Mesothelial cell of epicardium (in vitro differentiated cells): ENCODE data around the gene DIAPH3. TPM values are rescaled to one million over a fixed set of nuclear protein-coding genes. Genes with fewer than 3 reads are reported as not detected.

Source experiments
- DNase-seq, 2 experiments: peaks; one replicate each; pipeline ENCODE4 v3.0.0; 2021; ENCODE audit warnings: low spot score in 2 of 2; ENCODE audit not compliant: unreplicated experiment in 2 of 2
- H3K27ac Mint-ChIP-seq: 2 replicates; pipeline ENCODE4 v1.8.0; 2021; ENCODE audit warnings: mixed read lengths
- H3K27me3 Mint-ChIP-seq: 2 replicates; pipeline ENCODE4 v1.8.0; 2021; ENCODE audit warnings: low read depth, mixed read lengths
- H3K36me3 Mint-ChIP-seq: 2 replicates; pipeline ENCODE4 v1.8.0; 2021; ENCODE audit warnings: mixed read lengths
- H3K4me1 Mint-ChIP-seq: 2 replicates; pipeline ENCODE4 v1.8.0; 2021; ENCODE audit warnings: mixed read lengths
- H3K4me3 Mint-ChIP-seq: 2 replicates; pipeline ENCODE4 v1.8.0; 2021; ENCODE audit warnings: mild to moderate bottlenecking, moderate library complexity, mixed read lengths
- H3K9me3 Mint-ChIP-seq: 2 replicates; pipeline ENCODE4 v1.8.0; 2021; ENCODE audit warnings: mixed read lengths
- total RNA-seq: library from RNA; stranded (reverse); gene quantifications from 3 replicates; pipeline ENCODE4 v1.2.1, GENCODE V29; 2021
- TF ChIP-seq, protein P1 (sequence below): fragments of 200-600 bp; sonication (generic); IDR thresholded peaks from one replicate; pipeline ENCODE4 v1.5.0; 2021; ENCODE audit warnings: antibody characterized with exemption; ENCODE audit not compliant: unreplicated experiment

DIAPH3 gene
- total RNA-seq, 1 donor from 2014 or later = 16.8 TPM

GRCh38 chr13:59837101-59837500, 326.6 kb downstream of the DIAPH3 start:
- Mint-ChIP-seq H3K27ac (peak overlapping the region; percentile 18), H3K4me3 (no peak overlapping the region), H3K36me3 (no peaks in the 10 kb centered on the region), H3K4me1 (peaks cover 45% of the 10 kb centered on the region), H3K9me3 (no peaks in the 10 kb centered on the region), H3K27me3 (no peaks in the 10 kb centered on the region)
- no peak for DNase-seq
- TF ChIP-seq, protein P1, sequence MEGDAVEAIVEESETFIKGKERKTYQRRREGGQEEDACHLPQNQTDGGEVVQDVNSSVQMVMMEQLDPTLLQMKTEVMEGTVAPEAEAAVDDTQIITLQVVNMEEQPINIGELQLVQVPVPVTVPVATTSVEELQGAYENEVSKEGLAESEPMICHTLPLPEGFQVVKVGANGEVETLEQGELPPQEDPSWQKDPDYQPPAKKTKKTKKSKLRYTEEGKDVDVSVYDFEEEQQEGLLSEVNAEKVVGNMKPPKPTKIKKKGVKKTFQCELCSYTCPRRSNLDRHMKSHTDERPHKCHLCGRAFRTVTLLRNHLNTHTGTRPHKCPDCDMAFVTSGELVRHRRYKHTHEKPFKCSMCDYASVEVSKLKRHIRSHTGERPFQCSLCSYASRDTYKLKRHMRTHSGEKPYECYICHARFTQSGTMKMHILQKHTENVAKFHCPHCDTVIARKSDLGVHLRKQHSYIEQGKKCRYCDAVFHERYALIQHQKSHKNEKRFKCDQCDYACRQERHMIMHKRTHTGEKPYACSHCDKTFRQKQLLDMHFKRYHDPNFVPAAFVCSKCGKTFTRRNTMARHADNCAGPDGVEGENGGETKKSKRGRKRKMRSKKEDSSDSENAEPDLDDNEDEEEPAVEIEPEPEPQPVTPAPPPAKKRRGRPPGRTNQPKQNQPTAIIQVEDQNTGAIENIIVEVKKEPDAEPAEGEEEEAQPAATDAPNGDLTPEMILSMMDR = no peak

DNA sequence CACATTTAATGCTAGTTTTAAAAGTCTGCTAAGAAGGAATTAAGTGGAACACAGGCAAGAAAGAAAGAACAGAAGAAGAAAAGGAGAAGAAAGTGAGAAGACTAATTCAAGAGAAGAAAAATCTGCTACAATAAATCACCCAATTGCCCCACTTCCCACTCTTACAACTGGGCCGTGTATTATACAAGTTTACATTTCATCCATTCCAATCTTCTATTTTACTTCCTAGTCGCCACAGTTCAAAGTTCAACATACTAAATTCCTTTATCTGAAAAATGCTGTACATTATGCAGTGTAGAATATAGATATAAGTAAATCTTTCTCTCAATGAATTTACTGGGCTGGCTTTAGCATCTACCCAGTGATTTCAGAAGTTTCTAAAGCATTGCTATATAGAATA, 328.2 kb downstream of the DIAPH3 start:
- H3K4me3 Mint-ChIP-seq = no peak overlapping the region
- TF ChIP-seq, protein P1 = no peak
- no peaks in the 10 kb centered on the region for H3K9me3 Mint-ChIP-seq
- no peaks in the 10 kb centered on the region for H3K27me3 Mint-ChIP-seq
- no peak for DNase-seq
- H3K4me1 Mint-ChIP-seq = peaks cover 40% of the 10 kb centered on the region
- H3K27ac Mint-ChIP-seq = peak overlapping the region; percentile 67
- H3K36me3 Mint-ChIP-seq = no peaks in the 10 kb centered on the region

- peaks cover 38% of the 10 kb centered on the region for H3K4me1 Mint-ChIP-seq
- peak overlapping the region; percentile 67 for H3K27ac Mint-ChIP-seq
- no peaks in the 10 kb centered on the region for H3K36me3 Mint-ChIP-seq
- TF ChIP-seq, protein P1 = no peak
- H3K9me3 Mint-ChIP-seq = no peaks in the 10 kb centered on the region
- no peak overlapping the region for H3K4me3 Mint-ChIP-seq
- no peak for DNase-seq
- H3K27me3 Mint-ChIP-seq = no peaks in the 10 kb centered on the region
Observed at GRCh38 chr13:59834801-59835200, 328.9 kb downstream of the DIAPH3 start.

DNA sequence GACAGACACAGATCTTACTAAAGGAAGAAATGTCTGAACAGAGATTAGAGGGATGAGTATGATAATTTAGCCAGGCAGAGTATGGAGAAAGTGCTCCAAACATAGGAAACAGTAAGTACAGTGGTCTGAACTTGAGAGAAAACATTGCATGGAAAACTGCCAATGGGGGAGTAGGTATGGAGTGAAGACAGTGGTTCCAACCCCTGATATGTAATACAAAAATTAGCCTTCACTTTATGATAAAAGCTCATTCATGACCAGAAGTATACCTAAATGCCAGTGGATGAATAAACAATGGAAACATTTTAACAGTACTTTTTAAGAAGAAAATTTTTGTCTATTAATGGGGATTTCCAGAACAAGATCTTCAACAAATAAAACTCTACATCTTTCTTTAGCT, 334.0 kb downstream of the DIAPH3 start:
- no peaks in the 10 kb centered on the region for H3K9me3 Mint-ChIP-seq
- H3K4me3 Mint-ChIP-seq = no peak overlapping the region
- H3K27me3 Mint-ChIP-seq = no peaks in the 10 kb centered on the region
- H3K36me3 Mint-ChIP-seq = peaks cover 2% of the 10 kb centered on the region
- peaks cover 5% of the 10 kb centered on the region for H3K4me1 Mint-ChIP-seq
- no peak for DNase-seq
- H3K27ac Mint-ChIP-seq = no peak overlapping the region
- TF ChIP-seq, protein P1 = no peak

DNA sequence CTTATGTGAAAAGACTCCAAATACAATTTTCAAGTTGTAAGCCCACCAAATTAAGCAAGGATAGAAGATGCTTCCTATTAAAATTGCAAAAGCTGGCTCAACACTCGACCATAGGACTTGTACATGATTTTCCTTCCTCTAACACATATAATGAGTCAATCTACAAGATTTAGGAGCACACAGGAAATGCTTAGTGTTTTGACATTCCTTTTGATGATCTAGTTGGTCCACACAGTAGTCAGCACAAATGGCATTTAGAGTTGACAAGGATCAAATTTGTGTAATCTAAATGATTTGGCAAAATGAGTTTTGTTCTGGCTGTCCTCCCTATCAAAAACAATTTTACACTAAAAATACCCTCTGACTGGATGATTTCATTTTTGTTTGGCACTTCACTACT, 340.2 kb downstream of the DIAPH3 start:
- no peak for DNase-seq

More for the DNA sequence above, 340.2 kb downstream of the DIAPH3 start:
- Mint-ChIP-seq H3K4me3 (no peak overlapping the region), H3K36me3 (peaks cover 2% of the 10 kb centered on the region), H3K27ac (no peak overlapping the region), H3K27me3 (no peaks in the 10 kb centered on the region), H3K4me1 (peaks cover 5% of the 10 kb centered on the region), H3K9me3 (no peaks in the 10 kb centered on the region)
- TF ChIP-seq, protein P1 = no peak
